SK-N-MC (cell line): ENCODE results near the gene MUS81.

ENCODE experiments used
- EZH2 ChIP-seq: fragments of 200-600 bp; sonication (generic); IDR thresholded peaks from one replicate; pipeline ENCODE4 v1.6.1; 2017; ENCODE audit warnings: antibody characterized with exemption
- POLR2AphosphoS5 ChIP-seq: IDR thresholded peaks from 2 replicates; pipeline ENCODE4 v1.6.1; 2012; ENCODE audit warnings: mild to moderate bottlenecking, low read depth, low read length, borderline replicate concordance

GRCh38 chr11:65873318-65874156, 13.3 kb downstream of the MUS81 start:
- TF ChIP-seq EZH2 (no peak), POLR2AphosphoS5 (peak; percentile 79)
